K562 (cell line): Measurements from ENCODE around the gene AFF1. TPM values are rescaled to one million over a fixed set of nuclear protein-coding genes. Genes with fewer than 3 reads are reported as not detected.

ENCODE experiments used
- BRD4 ChIP-seq: fragments of 200-600 bp; sonication (generic); IDR thresholded peaks from 2 replicates; pipeline ENCODE4 v1.6.1; 2017; ENCODE audit warnings: inconsistent platforms
- FOXK2 ChIP-seq, 2 experiments: fragments of 450-650 bp; IDR thresholded peaks in 1 of 2; conservative IDR thresholded peaks in 1 of 2; 2 replicates each; pipeline ENCODE4 v1.6.1; 2016; ENCODE audit warnings: low read depth in 2 of 2, mild to moderate bottlenecking in 1 of 2
- MBD2 ChIP-seq: sonication (generic); IDR thresholded peaks from 2 replicates; pipeline ENCODE4 v1.6.1; 2016; ENCODE audit warnings: low read depth, borderline replicate concordance
- RBM25 ChIP-seq: fragments of 200-400 bp; formaldehyde crosslinking; IDR thresholded peaks from 2 replicates; pipeline ENCODE4 v1.6.1; 2018; ENCODE audit warnings: low read length, low read depth, moderate library complexity; ENCODE audit not compliant: severe bottlenecking
- TAF7 ChIP-seq: fragments of 450-650 bp; IDR thresholded peaks from 2 replicates; pipeline ENCODE4 v1.6.1; 2016; ENCODE audit warnings: missing genetic modification characterization, missing compliant biosample characterization
- polyA plus RNA-seq, 8 experiments: library from polyadenylated mRNA; depleted of rRNA in 4 of 8; stranded (reverse) in 5 of 8; unstranded in 3 of 8; fragments of >200 nt; fragmentation: Nextera tagmentation in 2 of 8; fragmentation: Illumina TruSeq in 1 of 8; extraction: Ambion mirVana in 2 of 8; extraction: Trizol in 1 of 8; gene quantifications; 2 replicates each; pipeline versions ENCODE4 v1.2.1 to v1.2.3, GENCODE V29; 2011 to 2014; ENCODE audit warnings: inconsistent platforms in 1 of 8, missing spikeins in 1 of 8
- total RNA-seq, 7 experiments: library from RNA; depleted of rRNA in 6 of 7; stranded (reverse); fragments of >200 nt in 6 of 7; fragmentation: Illumina TruSeq in 2 of 7; extraction: Trizol in 2 of 7; gene quantifications; 2 replicates each; pipeline versions ENCODE4 v1.2.1 to v1.2.3, GENCODE V29; 2011 to 2021; ENCODE audit warnings: low replicate concordance in 1 of 7
- TF ChIP-seq, protein P1 (sequence below): fragments of 250-450 bp; sonication (Bioruptor Pico); IDR thresholded peaks from 2 replicates; pipeline ENCODE4 v1.9.0; 2021; ENCODE audit warnings: mild to moderate bottlenecking, inconsistent platforms
- TF ChIP-seq, protein P2 (sequence below): fragments of 250-450 bp; sonication (Bioruptor Pico); IDR thresholded peaks from 2 replicates; pipeline ENCODE4 v1.4.0; 2020
- TF ChIP-seq, protein P3 (sequence below), 2 experiments: fragments of 250-450 bp in 1 of 2; fragments of 450-650 bp in 1 of 2; sonication (Bioruptor Pico) in 1 of 2; IDR thresholded peaks; 2 replicates each; pipeline versions ENCODE4 v1.6.1 to v1.8.0; 2016 to 2021; ENCODE audit warnings: mild to moderate bottlenecking in 2 of 2, moderate library complexity in 2 of 2, missing compliant biosample characterization in 1 of 2, missing genetic modification characterization in 1 of 2
- TF ChIP-seq, protein P4 (sequence below): fragments of 450-650 bp; formaldehyde crosslinking; IDR thresholded peaks from 2 replicates; pipeline ENCODE4 v1.4.0; 2020; ENCODE audit warnings: mild to moderate bottlenecking, moderate library complexity
- TF ChIP-seq, protein P5 (sequence below): sonication (generic); formaldehyde crosslinking; IDR thresholded peaks from 2 replicates; pipeline ENCODE4 v1.8.1; 2023; ENCODE audit warnings: mild to moderate bottlenecking, missing genetic modification reagents, moderate library complexity
- TF ChIP-seq, protein P6 (sequence below): sonication (generic); formaldehyde crosslinking; IDR thresholded peaks from 2 replicates; pipeline ENCODE4 v1.8.1; 2023; ENCODE audit warnings: mild to moderate bottlenecking, missing genetic modification reagents

Gene AFF1
- total and polyA plus RNA-seq, 9 of the 15 experiments (the other 6 are each of a cell fraction or from before 2014, with no cell fraction given), result 4.1 to 47.5 (median 17.2) TPM

DNA sequence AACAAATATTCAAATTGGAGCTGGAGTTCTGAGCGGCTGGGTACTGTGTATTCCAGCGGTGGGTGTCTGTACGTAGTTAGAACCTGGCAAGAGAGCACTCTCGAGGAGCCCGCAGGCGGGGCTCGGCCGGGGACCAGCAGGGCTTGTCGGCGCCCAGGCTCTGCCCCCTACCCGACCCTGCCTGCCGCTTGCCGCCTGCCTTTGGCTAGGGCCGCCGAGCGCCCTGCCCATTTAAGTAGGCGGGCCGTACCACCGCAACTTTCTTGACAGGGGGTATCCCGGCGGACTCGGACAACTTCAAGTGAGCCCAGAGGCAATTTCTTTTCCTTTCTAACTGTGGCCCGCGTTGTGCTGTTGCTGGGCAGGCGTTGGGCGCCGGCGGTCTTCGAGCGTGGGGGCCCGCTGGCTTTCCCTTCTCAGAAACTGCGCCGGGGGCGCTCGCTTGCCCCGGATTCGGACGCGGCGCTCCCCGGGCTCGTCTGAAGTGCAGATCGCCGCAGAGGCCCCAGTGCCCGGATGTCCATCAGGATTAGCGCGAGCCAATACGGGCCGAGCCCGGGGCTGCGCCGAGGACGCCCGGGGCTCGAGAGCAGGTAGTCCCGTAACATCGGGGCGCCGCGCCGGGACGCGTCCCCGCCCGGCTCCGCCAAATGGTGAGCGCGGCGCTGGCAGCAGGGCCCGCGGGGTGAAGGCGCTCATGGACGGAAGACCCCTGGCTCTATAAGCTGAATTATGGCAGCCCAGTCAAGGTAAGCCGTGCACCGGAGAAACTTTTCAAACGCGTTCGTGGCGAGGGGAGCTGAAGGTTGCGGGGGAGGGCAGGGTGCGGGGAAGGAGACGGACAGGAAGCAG is 72.1 kb downstream of the AFF1 start (continued):
- TF ChIP-seq, protein P1, sequence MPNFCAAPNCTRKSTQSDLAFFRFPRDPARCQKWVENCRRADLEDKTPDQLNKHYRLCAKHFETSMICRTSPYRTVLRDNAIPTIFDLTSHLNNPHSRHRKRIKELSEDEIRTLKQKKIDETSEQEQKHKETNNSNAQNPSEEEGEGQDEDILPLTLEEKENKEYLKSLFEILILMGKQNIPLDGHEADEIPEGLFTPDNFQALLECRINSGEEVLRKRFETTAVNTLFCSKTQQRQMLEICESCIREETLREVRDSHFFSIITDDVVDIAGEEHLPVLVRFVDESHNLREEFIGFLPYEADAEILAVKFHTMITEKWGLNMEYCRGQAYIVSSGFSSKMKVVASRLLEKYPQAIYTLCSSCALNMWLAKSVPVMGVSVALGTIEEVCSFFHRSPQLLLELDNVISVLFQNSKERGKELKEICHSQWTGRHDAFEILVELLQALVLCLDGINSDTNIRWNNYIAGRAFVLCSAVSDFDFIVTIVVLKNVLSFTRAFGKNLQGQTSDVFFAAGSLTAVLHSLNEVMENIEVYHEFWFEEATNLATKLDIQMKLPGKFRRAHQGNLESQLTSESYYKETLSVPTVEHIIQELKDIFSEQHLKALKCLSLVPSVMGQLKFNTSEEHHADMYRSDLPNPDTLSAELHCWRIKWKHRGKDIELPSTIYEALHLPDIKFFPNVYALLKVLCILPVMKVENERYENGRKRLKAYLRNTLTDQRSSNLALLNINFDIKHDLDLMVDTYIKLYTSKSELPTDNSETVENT (CRISPR knock-in tag), result peak; percentile 83
- TF ChIP-seq, protein P2, sequence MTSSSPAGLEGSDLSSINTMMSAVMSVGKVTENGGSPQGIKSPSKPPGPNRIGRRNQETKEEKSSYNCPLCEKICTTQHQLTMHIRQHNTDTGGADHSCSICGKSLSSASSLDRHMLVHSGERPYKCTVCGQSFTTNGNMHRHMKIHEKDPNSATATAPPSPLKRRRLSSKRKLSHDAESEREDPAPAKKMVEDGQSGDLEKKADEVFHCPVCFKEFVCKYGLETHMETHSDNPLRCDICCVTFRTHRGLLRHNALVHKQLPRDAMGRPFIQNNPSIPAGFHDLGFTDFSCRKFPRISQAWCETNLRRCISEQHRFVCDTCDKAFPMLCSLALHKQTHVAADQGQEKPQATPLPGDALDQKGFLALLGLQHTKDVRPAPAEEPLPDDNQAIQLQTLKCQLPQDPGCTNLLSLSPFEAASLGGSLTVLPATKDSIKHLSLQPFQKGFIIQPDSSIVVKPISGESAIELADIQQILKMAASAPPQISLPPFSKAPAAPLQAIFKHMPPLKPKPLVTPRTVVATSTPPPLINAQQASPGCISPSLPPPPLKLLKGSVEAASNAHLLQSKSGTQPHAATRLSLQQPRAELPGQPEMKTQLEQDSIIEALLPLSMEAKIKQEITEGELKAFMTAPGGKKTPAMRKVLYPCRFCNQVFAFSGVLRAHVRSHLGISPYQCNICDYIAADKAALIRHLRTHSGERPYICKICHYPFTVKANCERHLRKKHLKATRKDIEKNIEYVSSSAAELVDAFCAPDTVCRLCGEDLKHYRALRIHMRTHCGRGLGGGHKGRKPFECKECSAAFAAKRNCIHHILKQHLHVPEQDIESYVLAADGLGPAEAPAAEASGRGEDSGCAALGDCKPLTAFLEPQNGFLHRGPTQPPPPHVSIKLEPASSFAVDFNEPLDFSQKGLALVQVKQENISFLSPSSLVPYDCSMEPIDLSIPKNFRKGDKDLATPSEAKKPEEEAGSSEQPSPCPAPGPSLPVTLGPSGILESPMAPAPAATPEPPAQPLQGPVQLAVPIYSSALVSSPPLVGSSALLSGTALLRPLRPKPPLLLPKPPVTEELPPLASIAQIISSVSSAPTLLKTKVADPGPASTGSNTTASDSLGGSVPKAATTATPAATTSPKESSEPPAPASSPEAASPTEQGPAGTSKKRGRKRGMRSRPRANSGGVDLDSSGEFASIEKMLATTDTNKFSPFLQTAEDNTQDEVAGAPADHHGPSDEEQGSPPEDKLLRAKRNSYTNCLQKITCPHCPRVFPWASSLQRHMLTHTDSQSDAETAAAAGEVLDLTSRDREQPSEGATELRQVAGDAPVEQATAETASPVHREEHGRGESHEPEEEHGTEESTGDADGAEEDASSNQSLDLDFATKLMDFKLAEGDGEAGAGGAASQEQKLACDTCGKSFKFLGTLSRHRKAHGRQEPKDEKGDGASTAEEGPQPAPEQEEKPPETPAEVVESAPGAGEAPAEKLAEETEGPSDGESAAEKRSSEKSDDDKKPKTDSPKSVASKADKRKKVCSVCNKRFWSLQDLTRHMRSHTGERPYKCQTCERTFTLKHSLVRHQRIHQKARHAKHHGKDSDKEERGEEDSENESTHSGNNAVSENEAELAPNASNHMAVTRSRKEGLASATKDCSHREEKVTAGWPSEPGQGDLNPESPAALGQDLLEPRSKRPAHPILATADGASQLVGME (CRISPR knock-in tag), result peak; percentile 41; the same call in 1 of the 2 replicates
- TF ChIP-seq, protein P3, sequence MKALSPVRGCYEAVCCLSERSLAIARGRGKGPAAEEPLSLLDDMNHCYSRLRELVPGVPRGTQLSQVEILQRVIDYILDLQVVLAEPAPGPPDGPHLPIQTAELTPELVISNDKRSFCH (CRISPR knock-in tag; IDR thresholded peaks at IDR 0.05), result no peak
- TF ChIP-seq, protein P3 (tag; IDR thresholded peaks at IDR 0.05), result 0 out of 2 replicates have a peak, but pooled peaks have one; percentile 25
- peak; percentile 92 for TF ChIP-seq MBD2
- TF ChIP-seq, protein P4, sequence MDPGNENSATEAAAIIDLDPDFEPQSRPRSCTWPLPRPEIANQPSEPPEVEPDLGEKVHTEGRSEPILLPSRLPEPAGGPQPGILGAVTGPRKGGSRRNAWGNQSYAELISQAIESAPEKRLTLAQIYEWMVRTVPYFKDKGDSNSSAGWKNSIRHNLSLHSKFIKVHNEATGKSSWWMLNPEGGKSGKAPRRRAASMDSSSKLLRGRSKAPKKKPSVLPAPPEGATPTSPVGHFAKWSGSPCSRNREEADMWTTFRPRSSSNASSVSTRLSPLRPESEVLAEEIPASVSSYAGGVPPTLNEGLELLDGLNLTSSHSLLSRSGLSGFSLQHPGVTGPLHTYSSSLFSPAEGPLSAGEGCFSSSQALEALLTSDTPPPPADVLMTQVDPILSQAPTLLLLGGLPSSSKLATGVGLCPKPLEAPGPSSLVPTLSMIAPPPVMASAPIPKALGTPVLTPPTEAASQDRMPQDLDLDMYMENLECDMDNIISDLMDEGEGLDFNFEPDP (CRISPR knock-in tag), result no peak
- TF ChIP-seq FOXK2 (conservative IDR thresholded peaks at IDR 0.05 in 1 of 2, IDR thresholded peaks at IDR 0.05 in 1 of 2; ENCODE audit: low read depth in 2 of 2), result peak in 1 of 2 experiments; percentile 99; a peak in 2 of 4 replicates
- peak; percentile 27 for TF ChIP-seq RBM25
- peak; percentile 36; the same call in 1 of the 2 replicates for TF ChIP-seq BRD4
- TF ChIP-seq TAF7 (tag), result peak; percentile 97
- TF ChIP-seq, protein P5, sequence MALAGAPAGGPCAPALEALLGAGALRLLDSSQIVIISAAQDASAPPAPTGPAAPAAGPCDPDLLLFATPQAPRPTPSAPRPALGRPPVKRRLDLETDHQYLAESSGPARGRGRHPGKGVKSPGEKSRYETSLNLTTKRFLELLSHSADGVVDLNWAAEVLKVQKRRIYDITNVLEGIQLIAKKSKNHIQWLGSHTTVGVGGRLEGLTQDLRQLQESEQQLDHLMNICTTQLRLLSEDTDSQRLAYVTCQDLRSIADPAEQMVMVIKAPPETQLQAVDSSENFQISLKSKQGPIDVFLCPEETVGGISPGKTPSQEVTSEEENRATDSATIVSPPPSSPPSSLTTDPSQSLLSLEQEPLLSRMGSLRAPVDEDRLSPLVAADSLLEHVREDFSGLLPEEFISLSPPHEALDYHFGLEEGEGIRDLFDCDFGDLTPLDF (CRISPR knock-in tag), result peak; percentile 66; the same call in 1 of the 2 replicates
- TF ChIP-seq, protein P6, sequence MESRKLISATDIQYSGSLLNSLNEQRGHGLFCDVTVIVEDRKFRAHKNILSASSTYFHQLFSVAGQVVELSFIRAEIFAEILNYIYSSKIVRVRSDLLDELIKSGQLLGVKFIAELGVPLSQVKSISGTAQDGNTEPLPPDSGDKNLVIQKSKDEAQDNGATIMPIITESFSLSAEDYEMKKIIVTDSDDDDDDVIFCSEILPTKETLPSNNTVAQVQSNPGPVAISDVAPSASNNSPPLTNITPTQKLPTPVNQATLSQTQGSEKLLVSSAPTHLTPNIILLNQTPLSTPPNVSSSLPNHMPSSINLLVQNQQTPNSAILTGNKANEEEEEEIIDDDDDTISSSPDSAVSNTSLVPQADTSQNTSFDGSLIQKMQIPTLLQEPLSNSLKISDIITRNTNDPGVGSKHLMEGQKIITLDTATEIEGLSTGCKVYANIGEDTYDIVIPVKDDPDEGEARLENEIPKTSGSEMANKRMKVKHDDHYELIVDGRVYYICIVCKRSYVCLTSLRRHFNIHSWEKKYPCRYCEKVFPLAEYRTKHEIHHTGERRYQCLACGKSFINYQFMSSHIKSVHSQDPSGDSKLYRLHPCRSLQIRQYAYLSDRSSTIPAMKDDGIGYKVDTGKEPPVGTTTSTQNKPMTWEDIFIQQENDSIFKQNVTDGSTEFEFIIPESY, result peak; percentile 73; the same call in 1 of the 2 replicates
